Measurements from ENCODE around the gene ASPRV1. TPM values are rescaled to one million over a fixed set of nuclear protein-coding genes. Genes with fewer than 3 reads are reported as not detected.

ASPRV1 gene
- total RNA-seq, 2 donors from 2014 or later, result 0.84 to 0.91 TPM

DNA sequence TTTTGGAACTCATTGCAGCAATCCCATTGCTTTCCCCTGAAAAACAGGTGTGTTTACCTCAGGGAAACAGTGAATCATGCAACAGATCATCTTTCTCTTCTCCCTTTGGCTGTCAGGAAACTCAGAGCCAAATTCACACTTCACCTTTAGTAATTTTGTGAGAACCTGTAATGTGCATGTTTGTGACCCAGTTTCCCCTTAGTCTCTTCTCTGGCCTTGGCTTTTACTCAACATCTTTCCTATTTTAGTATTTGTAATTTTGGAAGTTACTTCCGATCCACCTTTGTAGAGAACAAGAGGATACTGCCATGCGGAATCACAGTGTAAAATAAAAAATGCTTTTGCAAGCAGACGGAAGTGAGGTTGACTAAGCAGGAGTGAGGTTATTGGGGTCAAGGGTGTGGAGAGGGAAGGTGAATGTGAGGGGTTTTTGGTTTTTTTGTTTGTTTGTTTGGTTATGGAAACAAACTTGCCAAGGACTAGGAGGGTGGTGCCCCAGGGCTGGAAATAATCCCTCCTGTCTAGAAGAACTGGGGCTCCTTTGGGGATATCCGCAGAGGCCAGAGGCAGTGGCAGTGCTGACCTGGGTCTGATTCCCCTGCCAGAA, 14.0 kb downstream of the ASPRV1 start:
- Mint-ChIP-seq H3K4me3 (no peak overlapping the region), H3K4me1 (peaks cover 6% of the 10 kb centered on the region), H3K9me3 (no peaks in the 10 kb centered on the region), H3K36me3 (ENCODE audit: low read depth) (no peaks in the 10 kb centered on the region), H3K27ac (no peak overlapping the region), H3K27me3 (ENCODE audit: insufficient read depth) (no peaks in the 10 kb centered on the region)
- Histone ChIP-seq H3K4me1 (ENCODE audit: control insufficient read depth, insufficient read depth, low read length) (no peaks in the 10 kb centered on the region), H3K9ac (ENCODE audit: extremely low read depth, low read length, poor library complexity, severe bottlenecking) (no peak overlapping the region), H3K9me3 (ENCODE audit: control insufficient read depth, low read length) (no peaks in the 10 kb centered on the region), H3K36me3 (ENCODE audit: control insufficient read depth, insufficient read depth, low read length) (no peaks in the 10 kb centered on the region), H3K27ac (ENCODE audit: low read depth, low read length) (no peak overlapping the region), H3K27me3 (ENCODE audit: control insufficient read depth, insufficient read depth, low read length, poor library complexity, severe bottlenecking) (no peaks in the 10 kb centered on the region), H3K4me3 (ENCODE audit: low read length) (no peak overlapping the region)
- no peak for DNase-seq
- no peak for TF ChIP-seq CTCF (conservative IDR thresholded peaks at IDR 0.05)
- 87 to 92% methylated on average over 3 to 4 of the region's 4 CpGs for WGBS, 2 experiments (ENCODE audit: insufficient coverage in 1 of 2, insufficient read length in 1 of 2)

DNA sequence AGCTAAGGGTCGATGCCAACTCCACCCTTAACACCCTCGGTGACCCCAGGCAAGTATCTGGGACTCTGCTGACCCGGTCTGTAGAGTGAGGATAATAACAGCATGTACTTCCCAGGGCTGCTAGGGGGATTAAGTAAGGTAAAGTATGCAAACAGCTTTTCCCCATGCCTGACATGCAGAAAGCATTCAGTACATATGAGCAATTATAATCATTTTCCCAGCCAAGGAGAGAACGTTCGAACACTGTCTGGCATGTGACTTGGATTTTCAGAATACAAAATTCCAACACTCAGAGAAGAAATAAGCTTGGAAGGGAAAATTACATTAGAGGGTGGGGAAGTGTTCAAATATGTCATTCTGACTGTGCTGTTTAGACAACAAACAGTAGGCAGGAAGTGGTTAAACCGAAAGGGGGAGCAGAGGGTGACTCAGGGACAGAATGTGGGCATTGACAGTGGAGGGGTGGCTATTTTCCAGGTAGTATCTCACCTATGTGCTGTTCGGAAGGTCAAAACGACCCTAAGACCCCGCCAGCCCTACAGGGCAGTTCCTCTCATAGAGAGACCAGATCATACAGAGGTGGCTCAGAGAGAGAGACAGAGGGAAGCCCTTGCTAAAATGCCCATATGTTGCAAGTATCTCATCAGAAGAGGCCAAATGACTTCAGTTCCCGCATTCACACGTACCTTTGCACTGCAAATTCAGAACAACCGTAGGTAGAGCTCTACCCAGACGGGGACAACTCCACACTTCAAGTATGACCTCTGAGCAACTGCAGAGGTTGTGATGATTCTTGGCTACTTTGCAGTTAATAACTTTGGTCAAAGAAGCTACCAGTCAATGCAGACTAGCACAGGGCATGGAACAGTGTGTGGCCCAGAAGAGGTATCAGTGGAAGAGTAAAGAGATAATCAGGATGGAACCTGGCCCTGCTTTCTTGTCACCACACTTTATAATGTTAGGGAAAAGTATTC, 14.8 kb downstream of the ASPRV1 start:
- Mint-ChIP-seq H3K27ac (no peak overlapping the region), H3K27me3 (ENCODE audit: insufficient read depth) (no peaks in the 10 kb centered on the region), H3K9me3 (no peaks in the 10 kb centered on the region), H3K4me1 (peaks cover 6% of the 10 kb centered on the region), H3K4me3 (no peak overlapping the region), H3K36me3 (ENCODE audit: low read depth) (no peaks in the 10 kb centered on the region)
- H3K27ac ChIP-seq (ENCODE audit: low read depth, low read length), result no peak overlapping the region
- WGBS, 2 experiments (ENCODE audit: insufficient coverage in 1 of 2, insufficient read length in 1 of 2), result 89 to 90% methylated on average over 13 of the region's 13 CpGs
- no peaks in the 10 kb centered on the region for H3K27me3 ChIP-seq (ENCODE audit: control insufficient read depth, insufficient read depth, low read length, poor library complexity, severe bottlenecking)
- H3K4me1 ChIP-seq (ENCODE audit: control insufficient read depth, insufficient read depth, low read length), result no peaks in the 10 kb centered on the region
- H3K9ac ChIP-seq (ENCODE audit: extremely low read depth, low read length, poor library complexity, severe bottlenecking), result no peak overlapping the region
- H3K36me3 ChIP-seq (ENCODE audit: control insufficient read depth, insufficient read depth, low read length), result no peaks in the 10 kb centered on the region
- no peak for DNase-seq
- H3K9me3 ChIP-seq (ENCODE audit: control insufficient read depth, low read length), result no peaks in the 10 kb centered on the region
- H3K4me3 ChIP-seq (ENCODE audit: low read length), result no peak overlapping the region
- no peak for TF ChIP-seq CTCF (conservative IDR thresholded peaks at IDR 0.05)

DNA sequence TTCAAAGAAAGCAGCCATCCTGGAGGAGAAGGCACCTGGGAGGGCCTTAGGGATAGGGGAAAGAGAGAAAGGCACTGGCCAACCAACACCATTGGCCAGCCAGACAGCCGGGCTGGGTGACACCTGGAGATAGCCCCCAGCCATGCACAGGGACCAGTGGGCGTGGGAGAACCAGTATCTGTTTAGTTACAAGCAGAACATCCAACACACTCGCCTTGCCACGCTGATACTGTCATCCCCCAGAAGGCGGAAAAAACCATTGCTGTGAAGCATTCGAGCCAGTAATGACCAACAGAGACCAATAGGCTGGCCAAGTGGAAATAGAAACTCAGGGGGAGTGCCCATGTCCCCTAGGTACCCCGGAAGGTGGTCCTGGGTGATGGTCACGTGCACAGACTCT, 15.5 kb downstream of the ASPRV1 start:
- Mint-ChIP-seq H3K36me3 (ENCODE audit: low read depth) (no peaks in the 10 kb centered on the region), H3K4me1 (peaks cover 6% of the 10 kb centered on the region), H3K4me3 (no peak overlapping the region), H3K27ac (no peak overlapping the region), H3K27me3 (ENCODE audit: insufficient read depth) (no peaks in the 10 kb centered on the region), H3K9me3 (no peaks in the 10 kb centered on the region)
- Histone ChIP-seq H3K4me3 (ENCODE audit: low read length) (no peak overlapping the region), H3K27ac (ENCODE audit: low read depth, low read length) (no peak overlapping the region), H3K36me3 (ENCODE audit: control insufficient read depth, insufficient read depth, low read length) (no peaks in the 10 kb centered on the region), H3K4me1 (ENCODE audit: control insufficient read depth, insufficient read depth, low read length) (no peaks in the 10 kb centered on the region), H3K9ac (ENCODE audit: extremely low read depth, low read length, poor library complexity, severe bottlenecking) (no peak overlapping the region), H3K9me3 (ENCODE audit: control insufficient read depth, low read length) (no peaks in the 10 kb centered on the region), H3K27me3 (ENCODE audit: control insufficient read depth, insufficient read depth, low read length, poor library complexity, severe bottlenecking) (no peaks in the 10 kb centered on the region)
- no peak for DNase-seq
- TF ChIP-seq CTCF (conservative IDR thresholded peaks at IDR 0.05), result no peak
- 86 to 92% methylated on average over 6 to 8 of the region's 8 CpGs for whole genome bisulfite sequencing, 2 experiments (ENCODE audit: insufficient coverage in 1 of 2, insufficient read length in 1 of 2)

Measured in endodermal cell (in vitro differentiated cells).